MM.1S (cell line): ENCODE data around the gene EIF2AK3.
A peak's percentile ranks its signal among the peaks of the same experiment; 100 is the strongest.

Experiments
- DNase-seq: peaks from one replicate; pipeline ENCODE4 v3.0.0-alpha.2; 2015
- H2AFZ ChIP-seq: fragments of 300-600 bp; sonication (generic); 2 replicates; pipeline ENCODE4 v1.6.0; 2016; ENCODE audit warnings: antibody characterized with exemption, low read length
- H3F3A ChIP-seq: fragments of 300-600 bp; sonication (generic); 2 replicates; pipeline ENCODE4 v1.6.1; 2016; ENCODE audit warnings: mild to moderate bottlenecking, antibody characterized with exemption, low read length, moderate library complexity, mixed read lengths; ENCODE audit not compliant: insufficient read depth
- H3K27ac ChIP-seq: fragments of 300-600 bp; sonication (generic); 2 replicates; pipeline ENCODE4 v1.5.1; 2016; ENCODE audit warnings: mild to moderate bottlenecking, low read length
- H3K27me3 ChIP-seq: fragments of 300-600 bp; sonication (generic); replicated peaks from 2 replicates; pipeline ENCODE4 v1.6.0; 2016; ENCODE audit warnings: low read length; ENCODE audit not compliant: insufficient read depth
- H3K36me3 ChIP-seq: fragments of 300-600 bp; sonication (generic); replicated peaks from 2 replicates; pipeline ENCODE4 v1.6.1; 2016; ENCODE audit warnings: mild to moderate bottlenecking, low read length, mixed read lengths; ENCODE audit not compliant: insufficient read depth
- H3K4me1 ChIP-seq: fragments of 300-600 bp; sonication (generic); 2 replicates; pipeline ENCODE4 v1.6.1; 2016; ENCODE audit warnings: low read length, mixed read lengths
- H3K4me2 ChIP-seq: fragments of 300-600 bp; sonication (generic); 2 replicates; pipeline ENCODE4 v1.6.0; 2016; ENCODE audit warnings: low read depth, low read length
- H3K4me3 ChIP-seq: fragments of 300-600 bp; sonication (generic); 2 replicates; pipeline ENCODE4 v1.5.1; 2016; ENCODE audit warnings: low read length, mixed read lengths
- H3K79me2 ChIP-seq: fragments of 300-600 bp; sonication (generic); 2 replicates; pipeline ENCODE4 v1.6.1; 2016; ENCODE audit warnings: mixed run types, low read length, mixed read lengths
- H3K9ac ChIP-seq: fragments of 300-600 bp; sonication (generic); 2 replicates; pipeline ENCODE4 v1.6.1; 2016; ENCODE audit warnings: low read length, mixed read lengths
- H3K9me2 ChIP-seq: fragments of 300-600 bp; sonication (generic); replicated peaks from 2 replicates; pipeline ENCODE4 v1.6.1; 2016; ENCODE audit warnings: mild to moderate bottlenecking, low read length, mixed read lengths; ENCODE audit not compliant: insufficient read depth
- H3K9me3 ChIP-seq: fragments of 300-600 bp; sonication (generic); replicated peaks from 2 replicates; pipeline ENCODE4 v1.6.1; 2016; ENCODE audit warnings: mild to moderate bottlenecking, low read length, mixed read lengths; ENCODE audit not compliant: insufficient read depth
- H4K20me1 ChIP-seq: fragments of 300-600 bp; sonication (generic); 2 replicates; pipeline ENCODE4 v1.6.1; 2016; ENCODE audit warnings: mild to moderate bottlenecking, low read length, moderate library complexity, mixed read lengths; ENCODE audit not compliant: insufficient read depth
- EZH2 ChIP-seq: fragments of 300-600 bp; sonication (generic); optimal IDR thresholded peaks from 2 replicates; pipeline ENCODE3; 2017; ENCODE audit warnings: low read depth, mild to moderate bottlenecking, antibody characterized with exemption, low read length, mixed read lengths
- EZH2phosphoT487 ChIP-seq: fragments of 300-600 bp; sonication (generic); IDR thresholded peaks from 2 replicates; pipeline ENCODE4 v1.6.1; 2018; ENCODE audit warnings: antibody characterized with exemption, low read length
- TF ChIP-seq, protein P1 (sequence below): fragments of 300-600 bp; sonication (generic); IDR thresholded peaks from 2 replicates; pipeline ENCODE4 v1.5.1; 2016; ENCODE audit warnings: antibody characterized with exemption, low read length, mixed read lengths

The EIF2AK3 gene

GRCh38 chr2:88601286-88601685 lies 26.0 kb downstream of the EIF2AK3 start:
- Histone ChIP-seq H3F3A (peaks cover 35% of the 10 kb centered on the region), H4K20me1 (no peaks in the 10 kb centered on the region; the same call in 1 of the 2 replicates), H3K79me2 (peaks cover 94% of the 10 kb centered on the region), H3K4me1 (peaks cover 69% of the 10 kb centered on the region), H3K4me3 (0 out of 2 replicates have a peak overlapping the region, but pooled peaks have one; percentile 11), H3K27ac (peak overlapping the region; percentile 80), H3K27me3 (no peaks in the 10 kb centered on the region), H3K4me2 (peak overlapping the region; percentile 50), H3K36me3 (no peaks in the 10 kb centered on the region; the same call in 1 of the 2 replicates), H3K9me3 (no peaks in the 10 kb centered on the region), H2AFZ (no peak overlapping the region), H3K9ac (peak overlapping the region; percentile 50), H3K9me2 (no peaks in the 10 kb centered on the region)
- TF ChIP-seq, protein P1, sequence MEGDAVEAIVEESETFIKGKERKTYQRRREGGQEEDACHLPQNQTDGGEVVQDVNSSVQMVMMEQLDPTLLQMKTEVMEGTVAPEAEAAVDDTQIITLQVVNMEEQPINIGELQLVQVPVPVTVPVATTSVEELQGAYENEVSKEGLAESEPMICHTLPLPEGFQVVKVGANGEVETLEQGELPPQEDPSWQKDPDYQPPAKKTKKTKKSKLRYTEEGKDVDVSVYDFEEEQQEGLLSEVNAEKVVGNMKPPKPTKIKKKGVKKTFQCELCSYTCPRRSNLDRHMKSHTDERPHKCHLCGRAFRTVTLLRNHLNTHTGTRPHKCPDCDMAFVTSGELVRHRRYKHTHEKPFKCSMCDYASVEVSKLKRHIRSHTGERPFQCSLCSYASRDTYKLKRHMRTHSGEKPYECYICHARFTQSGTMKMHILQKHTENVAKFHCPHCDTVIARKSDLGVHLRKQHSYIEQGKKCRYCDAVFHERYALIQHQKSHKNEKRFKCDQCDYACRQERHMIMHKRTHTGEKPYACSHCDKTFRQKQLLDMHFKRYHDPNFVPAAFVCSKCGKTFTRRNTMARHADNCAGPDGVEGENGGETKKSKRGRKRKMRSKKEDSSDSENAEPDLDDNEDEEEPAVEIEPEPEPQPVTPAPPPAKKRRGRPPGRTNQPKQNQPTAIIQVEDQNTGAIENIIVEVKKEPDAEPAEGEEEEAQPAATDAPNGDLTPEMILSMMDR = no peak
- no peak for TF ChIP-seq EZH2
- no peak for TF ChIP-seq EZH2phosphoT487
- DNase-seq = no peak

DNA sequence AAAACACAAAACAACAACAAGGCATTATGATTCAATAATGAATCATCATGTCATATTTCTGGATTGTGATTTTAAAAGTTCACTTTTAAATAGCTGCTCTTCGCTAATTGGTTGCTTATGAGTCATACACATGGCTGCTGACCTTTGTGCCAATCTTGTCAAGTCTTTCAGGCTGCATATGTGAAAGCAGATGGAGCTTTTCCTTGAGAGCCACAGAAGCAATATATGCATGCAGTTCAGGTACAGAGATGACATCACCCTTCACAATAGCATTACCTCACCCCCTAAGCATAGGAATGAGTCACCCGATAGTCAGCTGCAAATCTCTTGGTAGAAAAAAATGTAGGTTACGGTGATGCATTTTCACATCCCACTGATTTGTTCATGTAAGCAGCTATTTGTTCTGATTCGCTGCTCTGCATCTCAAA lies 27.2 kb downstream of the EIF2AK3 start:
- H3F3A ChIP-seq = peaks cover 24% of the 10 kb centered on the region
- no peaks in the 10 kb centered on the region for H3K9me2 ChIP-seq
- H3K4me3 ChIP-seq = peak overlapping the region; percentile 11; the same call in 1 of the 2 replicates
- TF ChIP-seq, protein P1 = no peak
- no peak for TF ChIP-seq EZH2phosphoT487
- no peak for TF ChIP-seq EZH2
- peak overlapping the region; percentile 80; the same call in 1 of the 2 replicates for H3K27ac ChIP-seq
- peak overlapping the region; percentile 50; the same call in 1 of the 2 replicates for H3K9ac ChIP-seq
- DNase-seq = peak; percentile 95
- H3K27me3 ChIP-seq = no peaks in the 10 kb centered on the region
- peaks cover 57% of the 10 kb centered on the region for H3K4me1 ChIP-seq
- H3K4me2 ChIP-seq = peak overlapping the region; percentile 50; the same call in 1 of the 2 replicates
- no peaks in the 10 kb centered on the region; the same call in 1 of the 2 replicates for H4K20me1 ChIP-seq
- H2AFZ ChIP-seq = no peak overlapping the region
- no peaks in the 10 kb centered on the region for H3K9me3 ChIP-seq
- no peaks in the 10 kb centered on the region; the same call in 1 of the 2 replicates for H3K36me3 ChIP-seq
- H3K79me2 ChIP-seq = peaks cover 94% of the 10 kb centered on the region

DNA sequence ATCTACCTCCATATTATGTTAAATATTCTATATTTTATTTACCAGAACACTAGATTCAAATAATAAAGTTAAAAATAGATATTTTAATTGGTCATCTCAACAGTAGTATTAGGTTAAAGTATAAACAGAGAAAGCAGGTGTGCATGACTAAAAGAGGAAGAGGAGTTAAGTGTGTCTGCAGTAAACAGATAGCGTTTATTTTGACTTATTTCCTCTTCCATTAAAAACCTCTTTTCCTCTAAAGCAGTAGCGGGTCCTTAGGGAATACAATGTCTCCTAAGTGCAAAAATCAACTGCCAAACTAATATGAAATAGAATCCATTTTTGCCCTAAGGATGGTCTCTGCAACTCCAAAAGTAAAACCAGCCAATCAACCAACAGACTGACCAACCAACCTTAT lies 27.7 kb downstream of the EIF2AK3 start:
- Histone ChIP-seq H3K4me1 (peaks cover 52% of the 10 kb centered on the region), H3K4me2 (peak overlapping the region; percentile 50; the same call in 1 of the 2 replicates), H3K36me3 (no peaks in the 10 kb centered on the region; the same call in 1 of the 2 replicates), H3K27ac (peak overlapping the region; percentile 80; the same call in 1 of the 2 replicates), H4K20me1 (no peaks in the 10 kb centered on the region; the same call in 1 of the 2 replicates), H3K4me3 (no peak overlapping the region), H3F3A (peaks cover 23% of the 10 kb centered on the region), H3K27me3 (no peaks in the 10 kb centered on the region), H3K9ac (peak overlapping the region; percentile 2; the same call in 1 of the 2 replicates), H3K9me2 (no peaks in the 10 kb centered on the region), H2AFZ (no peak overlapping the region), H3K79me2 (peaks cover 94% of the 10 kb centered on the region), H3K9me3 (no peaks in the 10 kb centered on the region)
- TF ChIP-seq EZH2 (no peak), EZH2phosphoT487 (no peak)
- TF ChIP-seq, protein P1 = no peak
- DNase-seq = no peak
